HG03025 (cell line): ENCODE data around the gene FOXG1.

Source experiments
- ATAC-seq: cut with Tn5 transposase; IDR thresholded peaks from one replicate; pipeline ENCODE4 v1.9.1; 2021; ENCODE audit warnings: mild to moderate bottlenecking, moderate library complexity; ENCODE audit not compliant: unreplicated experiment, low FRiP score

Gene FOXG1

GRCh38 chr14:28761438-28762291 is 4.9 kb upstream of the FOXG1 start:
- no peak for ATAC-seq

DNA sequence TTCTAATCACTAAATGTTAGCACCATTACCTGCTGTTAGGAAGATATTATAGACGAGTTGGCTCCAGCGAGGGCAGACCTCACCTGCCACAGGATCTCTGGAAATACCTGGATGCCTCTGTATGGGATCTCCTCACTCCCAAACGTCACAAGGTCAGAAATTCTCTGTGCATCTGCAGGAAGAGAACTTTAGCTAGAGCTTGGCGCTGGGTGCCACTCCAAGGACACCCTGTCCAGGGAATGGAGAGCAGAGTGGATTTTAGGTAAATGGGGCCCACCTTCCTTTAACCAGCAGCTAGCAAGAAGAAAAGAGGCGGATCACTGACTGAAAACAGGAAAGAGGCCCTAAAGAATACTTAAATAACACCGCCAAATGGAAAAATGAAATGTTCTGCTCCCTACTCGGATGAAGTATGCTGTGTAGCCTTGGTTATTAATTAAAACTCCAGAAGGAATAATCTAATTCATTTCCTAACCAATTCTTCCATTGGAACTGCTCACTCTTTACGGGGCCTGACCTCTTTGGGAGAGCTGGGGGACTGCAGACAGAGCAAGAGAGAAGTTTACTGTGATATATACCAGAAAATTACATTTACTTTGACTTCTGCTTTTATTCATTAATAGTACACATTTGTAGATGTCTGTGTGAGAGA is 4.2 kb upstream of the FOXG1 start:
- ATAC-seq: no peak

DNA sequence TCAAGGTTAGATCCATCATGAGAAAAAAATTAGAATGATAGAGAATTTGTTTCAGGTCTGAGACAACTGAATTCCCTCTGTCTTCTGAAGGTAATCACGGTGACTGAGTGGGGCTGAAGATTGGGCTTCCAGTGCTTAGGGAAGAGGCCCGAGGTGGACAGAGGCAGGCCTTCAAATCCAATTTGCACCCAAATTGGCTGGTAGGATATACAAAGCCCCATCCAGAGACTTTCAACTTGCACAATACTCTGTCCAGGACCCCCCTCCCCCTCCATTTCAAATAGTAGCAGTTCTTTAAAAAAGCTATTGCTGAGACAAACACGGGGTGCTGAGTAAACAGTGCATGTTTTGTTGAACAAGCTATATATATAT is 3.6 kb upstream of the FOXG1 start:
- no peak for ATAC-seq

DNA sequence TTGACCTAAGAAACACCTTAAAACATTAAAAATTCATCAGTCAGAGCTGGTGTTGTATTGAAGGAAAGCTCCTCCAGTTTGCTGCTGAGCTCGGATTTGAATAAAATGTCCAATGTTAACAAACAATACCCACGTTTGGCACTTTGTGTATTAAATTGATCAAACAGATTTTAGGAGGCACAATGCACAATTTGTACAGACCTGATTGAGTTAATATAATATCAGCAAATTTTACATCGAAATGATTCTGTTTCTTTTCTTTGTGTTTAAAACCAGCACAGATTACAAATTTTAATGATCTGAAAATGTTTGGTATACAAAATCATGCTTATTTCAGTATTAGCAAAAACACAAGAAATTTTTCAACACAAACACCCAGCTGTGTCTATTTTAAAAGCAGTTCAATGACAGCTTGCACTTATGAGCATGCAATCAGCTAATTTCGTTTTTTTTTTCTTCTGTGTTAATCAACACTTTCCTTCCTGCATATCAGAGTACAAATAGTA is 2.8 kb upstream of the FOXG1 start:
- ATAC-seq: no peak

- no peak for ATAC-seq
These were observed 2.1 kb upstream of the FOXG1 start for GRCh38 chr14:28764257-28765160.

GRCh38 chr14:28765169-28765830 is 1.3 kb upstream of the FOXG1 start:
- no peak for ATAC-seq

DNA sequence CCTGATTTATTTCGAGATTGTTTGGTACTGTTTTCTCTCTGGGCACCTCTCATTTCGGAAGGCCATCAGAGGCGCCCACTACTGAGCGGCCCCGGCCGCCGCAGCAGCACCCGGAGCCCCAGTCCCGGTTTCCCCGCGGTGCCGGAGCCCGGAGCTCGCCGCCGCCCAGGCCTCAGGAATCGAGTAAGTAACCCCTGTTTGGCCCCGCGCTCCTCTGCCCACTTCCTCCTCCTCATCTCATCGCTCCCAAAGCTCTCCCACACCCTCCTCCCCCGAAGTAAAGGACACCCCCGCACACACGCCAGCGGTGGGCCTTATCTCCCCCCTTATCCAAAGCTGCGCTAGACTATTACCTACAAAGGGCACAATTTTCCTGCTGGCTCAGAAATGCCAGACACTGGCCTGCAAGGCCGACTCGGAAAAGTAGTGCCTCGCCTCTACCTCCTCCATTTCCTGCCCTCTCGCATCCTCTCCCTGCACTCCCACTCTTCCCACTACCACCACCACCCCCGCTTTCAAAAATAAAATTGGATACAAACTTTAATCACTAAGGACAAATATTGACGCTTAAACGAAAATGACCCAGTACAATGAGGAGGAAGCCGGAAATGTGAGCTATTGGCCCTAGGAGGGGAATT is 637 bp upstream of the FOXG1 start:
- no peak for ATAC-seq

DNA sequence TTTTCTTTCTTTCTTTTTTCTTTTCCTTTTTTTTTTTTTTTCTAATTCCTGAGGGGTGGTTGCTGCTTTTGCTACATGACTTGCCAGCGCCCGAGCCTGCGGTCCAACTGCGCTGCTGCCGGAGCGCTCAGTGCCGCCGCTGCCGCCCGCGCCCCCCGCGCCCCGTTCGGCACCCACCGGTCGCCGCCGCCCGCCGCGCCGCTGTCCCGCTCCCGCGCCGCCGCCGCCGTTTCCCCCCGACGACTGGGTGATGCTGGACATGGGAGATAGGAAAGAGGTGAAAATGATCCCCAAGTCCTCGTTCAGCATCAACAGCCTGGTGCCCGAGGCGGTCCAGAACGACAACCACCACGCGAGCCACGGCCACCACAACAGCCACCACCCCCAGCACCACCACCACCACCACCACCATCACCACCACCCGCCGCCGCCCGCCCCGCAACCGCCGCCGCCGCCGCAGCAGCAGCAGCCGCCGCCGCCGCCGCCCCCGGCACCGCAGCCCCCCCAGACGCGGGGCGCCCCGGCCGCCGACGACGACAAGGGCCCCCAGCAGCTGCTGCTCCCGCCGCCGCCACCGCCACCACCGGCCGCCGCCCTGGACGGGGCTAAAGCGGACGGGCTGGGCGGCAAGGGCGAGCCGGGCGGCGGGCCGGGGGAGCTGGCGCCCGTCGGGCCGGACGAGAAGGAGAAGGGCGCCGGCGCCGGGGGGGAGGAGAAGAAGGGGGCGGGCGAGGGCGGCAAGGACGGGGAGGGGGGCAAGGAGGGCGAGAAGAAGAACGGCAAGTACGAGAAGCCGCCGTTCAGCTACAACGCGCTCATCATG is 654 bp downstream of the FOXG1 start:
- ATAC-seq: no peak

DNA sequence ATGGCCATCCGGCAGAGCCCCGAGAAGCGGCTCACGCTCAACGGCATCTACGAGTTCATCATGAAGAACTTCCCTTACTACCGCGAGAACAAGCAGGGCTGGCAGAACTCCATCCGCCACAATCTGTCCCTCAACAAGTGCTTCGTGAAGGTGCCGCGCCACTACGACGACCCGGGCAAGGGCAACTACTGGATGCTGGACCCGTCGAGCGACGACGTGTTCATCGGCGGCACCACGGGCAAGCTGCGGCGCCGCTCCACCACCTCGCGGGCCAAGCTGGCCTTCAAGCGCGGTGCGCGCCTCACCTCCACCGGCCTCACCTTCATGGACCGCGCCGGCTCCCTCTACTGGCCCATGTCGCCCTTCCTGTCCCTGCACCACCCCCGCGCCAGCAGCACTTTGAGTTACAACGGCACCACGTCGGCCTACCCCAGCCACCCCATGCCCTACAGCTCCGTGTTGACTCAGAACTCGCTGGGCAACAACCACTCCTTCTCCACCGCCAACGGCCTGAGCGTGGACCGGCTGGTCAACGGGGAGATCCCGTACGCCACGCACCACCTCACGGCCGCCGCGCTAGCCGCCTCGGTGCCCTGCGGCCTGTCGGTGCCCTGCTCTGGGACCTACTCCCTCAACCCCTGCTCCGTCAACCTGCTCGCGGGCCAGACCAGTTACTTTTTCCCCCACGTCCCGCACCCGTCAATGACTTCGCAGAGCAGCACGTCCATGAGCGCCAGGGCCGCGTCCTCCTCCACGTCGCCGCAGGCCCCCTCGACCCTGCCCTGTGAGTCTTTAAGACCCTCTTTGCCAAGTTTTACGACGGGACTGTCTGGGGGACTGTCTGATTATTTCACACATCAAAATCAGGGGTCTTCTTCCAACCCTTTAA is 1.5 kb downstream of the FOXG1 start:
- no peak for ATAC-seq

GRCh38 chr14:28769276-28769880 is 2.8 kb downstream of the FOXG1 start:
- ATAC-seq: no peak

DNA sequence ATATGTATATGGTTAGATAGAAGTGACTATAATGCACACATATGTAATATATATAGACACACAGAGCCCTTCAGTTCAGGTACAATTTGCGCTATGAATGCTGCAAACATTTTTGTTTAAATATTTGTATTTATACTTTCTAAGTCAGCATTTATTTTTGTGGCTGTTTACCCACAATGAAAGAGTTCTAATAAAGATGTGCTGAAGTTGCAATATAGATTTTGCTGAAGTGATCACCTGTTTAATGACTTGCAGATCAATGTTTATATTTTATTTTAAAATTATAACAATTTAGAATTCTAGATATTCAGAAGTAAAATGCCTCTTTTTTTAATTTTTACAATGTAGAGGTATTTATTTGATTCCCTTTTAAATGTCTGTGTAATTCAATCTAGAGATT is 3.5 kb downstream of the FOXG1 start:
- ATAC-seq: no peak

DNA sequence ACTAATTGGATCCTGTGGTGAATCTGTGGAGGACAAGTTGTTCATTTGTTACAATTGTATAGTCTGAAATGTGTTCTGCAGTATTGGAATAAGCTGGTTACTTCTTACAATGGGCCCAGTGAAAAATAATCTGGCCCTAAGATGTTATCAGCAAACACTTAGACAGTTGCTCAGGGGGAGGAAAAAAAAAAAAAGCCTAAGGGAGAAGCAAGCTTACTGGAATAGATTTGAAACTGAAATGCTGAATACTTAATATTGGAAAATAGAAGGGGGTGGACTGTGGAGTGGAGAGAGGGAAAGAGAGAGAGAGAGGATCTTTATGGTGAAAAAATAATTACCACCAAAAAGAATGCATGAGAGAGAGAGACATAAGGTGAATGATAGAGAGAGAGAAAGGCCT is 4.0 kb downstream of the FOXG1 start:
- ATAC-seq: no peak

GRCh38 chr14:28771168-28771567 is 4.6 kb downstream of the FOXG1 start:
- no peak for ATAC-seq

- no peak for ATAC-seq
These were observed 6.0 kb downstream of the FOXG1 start for GRCh38 chr14:28772613-28773012.

GRCh38 chr14:28773176-28773575 is 6.6 kb downstream of the FOXG1 start:
- no peak for ATAC-seq

DNA sequence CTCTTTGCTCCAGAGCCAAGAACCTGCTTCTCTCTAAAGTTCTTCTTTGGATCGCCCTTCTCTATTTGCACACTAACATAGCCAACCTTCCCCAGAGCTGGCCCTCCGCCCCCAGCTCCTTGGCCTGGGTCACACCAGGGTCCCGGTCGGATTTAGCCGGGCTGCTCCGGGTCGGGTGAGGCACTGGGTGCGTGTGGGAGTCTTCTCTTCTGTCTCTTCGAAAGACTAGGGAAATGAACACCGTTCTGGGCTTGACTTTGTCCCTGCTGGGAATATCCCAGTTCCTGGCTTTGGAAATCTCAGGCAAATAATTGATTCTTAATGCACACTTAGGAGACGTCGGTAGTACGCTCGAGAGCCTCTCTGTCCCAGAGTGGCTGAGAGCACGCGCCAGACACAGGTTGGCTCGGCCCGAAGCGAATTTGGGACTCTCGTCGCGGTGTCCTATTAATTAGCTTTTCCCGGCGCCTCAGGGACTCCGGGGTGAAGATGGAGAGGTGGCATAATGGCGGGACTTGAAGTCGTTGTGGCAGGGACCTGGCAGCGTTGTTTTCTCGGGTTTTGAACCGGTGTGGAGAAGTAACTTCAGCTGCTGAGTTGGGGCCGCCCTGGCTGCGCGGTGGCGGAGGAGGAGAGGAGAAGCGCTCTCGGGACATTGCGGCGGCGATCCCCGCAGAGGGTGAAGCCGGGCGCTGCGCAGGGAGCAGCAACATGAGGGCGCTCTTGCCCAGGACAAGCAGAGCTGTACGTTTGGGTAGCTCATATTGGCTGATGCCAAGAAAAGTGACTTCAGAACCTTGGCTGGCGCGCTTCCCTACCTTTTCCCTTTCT is 7.5 kb downstream of the FOXG1 start:
- no peak for ATAC-seq
